H9 (cell line): ENCODE data around the gene RAP1GDS1. TPM values are rescaled to one million over a fixed set of nuclear protein-coding genes. Genes with fewer than 3 reads are reported as not detected.

Experiments
- DNase-seq: peaks from one replicate; pipeline ENCODE4 v3.0.0-alpha.2; 2017
- H2AFZ ChIP-seq: one replicate; pipeline ENCODE4 v1.6.1; 2013; ENCODE audit warnings: mild to moderate bottlenecking, low read length, control low read depth, moderate library complexity
- H2AK5ac ChIP-seq: 2 replicates; pipeline ENCODE4 v1.6.1; 2013; ENCODE audit warnings: low read length, control low read depth, mixed read lengths; ENCODE audit not compliant: insufficient read length
- H2BK120ac ChIP-seq: one replicate; pipeline ENCODE4 v1.6.1; 2013; ENCODE audit warnings: low read depth, mild to moderate bottlenecking, low read length, control low read depth, inconsistent platforms; ENCODE audit not compliant: poor library complexity, severe bottlenecking
- H2BK12ac ChIP-seq: 2 replicates; pipeline ENCODE4 v1.6.1; 2013; ENCODE audit warnings: low read length, control low read depth, mixed read lengths, low read depth; ENCODE audit not compliant: insufficient read length
- H2BK15ac ChIP-seq: 2 replicates; pipeline ENCODE4 v1.6.1; 2013; ENCODE audit warnings: low read depth, low read length, control low read depth
- H2BK20ac ChIP-seq: one replicate; pipeline ENCODE4 v1.6.1; 2013; ENCODE audit warnings: low read depth, mild to moderate bottlenecking, low read length, control low read depth, inconsistent platforms; ENCODE audit not compliant: poor library complexity, severe bottlenecking
- H2BK5ac ChIP-seq: 2 replicates; pipeline ENCODE4 v1.6.1; 2013; ENCODE audit warnings: low read length, control low read depth, mixed read lengths; ENCODE audit not compliant: insufficient read length
- H3K14ac ChIP-seq: 2 replicates; pipeline ENCODE4 v1.6.1; 2013; ENCODE audit warnings: low read length, control low read depth; ENCODE audit not compliant: insufficient read depth
- H3K18ac ChIP-seq: 2 replicates; pipeline ENCODE4 v1.6.1; 2013; ENCODE audit warnings: low read depth, mild to moderate bottlenecking, mixed read lengths, low read length, control low read depth; ENCODE audit not compliant: insufficient read length
- H3K23ac ChIP-seq: 2 replicates; pipeline ENCODE4 v1.6.1; 2013; ENCODE audit warnings: low read length, control low read depth, mixed read lengths, low read depth; ENCODE audit not compliant: insufficient read length
- H3K23me2 ChIP-seq: 2 replicates; pipeline ENCODE4 v1.6.1; 2013; ENCODE audit warnings: low read depth, mild to moderate bottlenecking, mixed read lengths, low read length, control low read depth; ENCODE audit not compliant: insufficient read length, poor library complexity, severe bottlenecking
- H3K27ac ChIP-seq: 2 replicates; pipeline ENCODE4 v1.5.1; 2013; ENCODE audit warnings: low read length, control low read depth, mixed read lengths, low read depth; ENCODE audit not compliant: insufficient read length
- H3K27me3 ChIP-seq: 2 replicates; pipeline ENCODE4 v1.6.1; 2013; ENCODE audit warnings: low read length, control low read depth, inconsistent platforms; ENCODE audit not compliant: insufficient read depth
- H3K4ac ChIP-seq: 2 replicates; pipeline ENCODE4 v1.6.1; 2013; ENCODE audit warnings: low read depth, mild to moderate bottlenecking, control low read depth, inconsistent platforms, low read length, moderate library complexity
- H3K4me1 ChIP-seq: 2 replicates; pipeline ENCODE4 v1.6.1; 2013; ENCODE audit warnings: low read length, control low read depth, inconsistent platforms; ENCODE audit not compliant: insufficient read depth
- H3K4me2 ChIP-seq: 2 replicates; pipeline ENCODE4 v1.6.1; 2013; ENCODE audit warnings: low read length, control low read depth, mixed read lengths; ENCODE audit not compliant: insufficient read length, insufficient read depth
- H3K56ac ChIP-seq: 2 replicates; pipeline ENCODE4 v1.6.1; 2013; ENCODE audit warnings: low read depth, mild to moderate bottlenecking, mixed read lengths, low read length, control low read depth; ENCODE audit not compliant: insufficient read length
- H3K79me1 ChIP-seq: 2 replicates; pipeline ENCODE4 v1.6.1; 2013; ENCODE audit warnings: low read depth, mild to moderate bottlenecking, moderate library complexity, low read length, control low read depth, inconsistent platforms; ENCODE audit not compliant: insufficient read depth, poor library complexity, severe bottlenecking
- H3K79me2 ChIP-seq: 2 replicates; pipeline ENCODE4 v1.6.1; 2013; ENCODE audit warnings: low read length, control low read depth, inconsistent platforms; ENCODE audit not compliant: insufficient read depth
- H3K9ac ChIP-seq: 2 replicates; pipeline ENCODE4 v1.6.1; 2013; ENCODE audit warnings: low read length, control low read depth, mixed read lengths; ENCODE audit not compliant: insufficient read length; ENCODE audit errors: extremely low read depth
- H3K9me3 ChIP-seq: one replicate; pipeline ENCODE4 v1.6.1; 2013; ENCODE audit warnings: low read depth, low read length, inconsistent platforms; ENCODE audit not compliant: control insufficient read depth
- H3T11ph ChIP-seq: one replicate; pipeline ENCODE4 v1.6.1; 2013; ENCODE audit warnings: mild to moderate bottlenecking, low read length, control low read depth, inconsistent platforms
- H4K20me1 ChIP-seq: one replicate; pipeline ENCODE4 v1.6.1; 2013; ENCODE audit not compliant: control insufficient read depth, insufficient read length, insufficient read depth
- H4K5ac ChIP-seq: 2 replicates; pipeline ENCODE4 v1.6.1; 2013; ENCODE audit warnings: low read depth, mild to moderate bottlenecking, mixed read lengths, low read length, control low read depth; ENCODE audit not compliant: insufficient read length
- H4K8ac ChIP-seq: replicated peaks from 2 replicates; pipeline ENCODE4 v1.6.1; 2013; ENCODE audit warnings: low read length, control low read depth, mixed read lengths, low read depth; ENCODE audit not compliant: insufficient read length
- H4K91ac ChIP-seq: 2 replicates; pipeline ENCODE4 v1.6.1; 2013; ENCODE audit warnings: low read depth, mild to moderate bottlenecking, moderate library complexity, mixed read lengths, low read length, control low read depth; ENCODE audit not compliant: insufficient read length
- H3K27ac Mint-ChIP-seq, 3 experiments: 2 replicates in 2 of 3; 3 replicates in 1 of 3; pipeline ENCODE4 v1.8.0; 2020 to 2021; ENCODE audit warnings: mixed read lengths in 3 of 3, mild to moderate bottlenecking in 1 of 3, moderate library complexity in 1 of 3
- H3K27me3 Mint-ChIP-seq: 2 replicates; pipeline ENCODE4 v1.8.0; 2021; ENCODE audit warnings: low read depth, mild to moderate bottlenecking, moderate library complexity, mixed read lengths
- H3K36me3 Mint-ChIP-seq, 3 experiments: 2 replicates in 2 of 3; 3 replicates in 1 of 3; pipeline ENCODE4 v1.8.0; 2020 to 2021; ENCODE audit warnings: low read depth in 3 of 3, mixed read lengths in 3 of 3; ENCODE audit not compliant: insufficient read depth in 1 of 3
- H3K4me1 Mint-ChIP-seq, 2 experiments: 2 replicates each; pipeline ENCODE4 v1.8.0; 2020; ENCODE audit warnings: mixed read lengths in 2 of 2
- H3K4me3 Mint-ChIP-seq, 2 experiments: 2 replicates in 1 of 2; 3 replicates in 1 of 2; pipeline ENCODE4 v1.8.0; 2020 to 2021; ENCODE audit warnings: mild to moderate bottlenecking in 2 of 2, mixed read lengths in 2 of 2, moderate library complexity in 1 of 2
- H3K9me3 Mint-ChIP-seq, 2 experiments: 2 replicates in 1 of 2; 3 replicates in 1 of 2; pipeline ENCODE4 v1.8.0; 2020; ENCODE audit warnings: mild to moderate bottlenecking in 2 of 2, mixed read lengths in 2 of 2, moderate library complexity in 1 of 2
- CTCF ChIP-seq: fragments of 200-600 bp; sonication (generic); conservative IDR thresholded peaks from 3 replicates; pipeline ENCODE4 v1.8.0; 2021; ENCODE audit warnings: antibody characterized with exemption, mild to moderate bottlenecking
- WGBS: extraction: QIAGEN DNeasy Blood & Tissue Kit; methylation state at CpG from one replicate; pipeline ENCODE4 v1.1.7; 2013; ENCODE audit warnings: missing lambda C conversion rate, low lambda C conversion rate, mixed read lengths; ENCODE audit not compliant: insufficient read length; ENCODE audit errors: extremely low coverage; 5-methylcytosine and 5-hydroxymethylcytosine counted together
- total RNA-seq: library from RNA; stranded (reverse); gene quantifications from 2 replicates; pipeline ENCODE4 v1.2.1, GENCODE V29; 2021

The RAP1GDS1 gene
- total RNA-seq, 1 experiment from 2014 or later: 25.2 TPM

- H3K36me3 Mint-ChIP-seq: peaks cover 14 to 18% (median 14%) of the 10 kb centered on the region in 3 experiments
- no peak overlapping the region for H3K56ac ChIP-seq
- H3K4me2 ChIP-seq: no peak overlapping the region
- WGBS: no CpG with 5 or more reads among the region's 2 CpGs
- no peak overlapping the region for H3K4ac ChIP-seq
- H3K9me3 Mint-ChIP-seq: peaks cover 7 to 12% of the 10 kb centered on the region in 2 experiments; a peak in 4 of 5 replicates
- no peaks in the 10 kb centered on the region for H4K20me1 ChIP-seq
- no peak overlapping the region for H4K5ac ChIP-seq
- no peak overlapping the region for H3T11ph ChIP-seq
- no peak overlapping the region for H2BK15ac ChIP-seq
- H2BK12ac ChIP-seq: no peak overlapping the region
- no peak overlapping the region for H2BK20ac ChIP-seq
- no peaks in the 10 kb centered on the region for H3K4me1 ChIP-seq
- no peak for TF ChIP-seq CTCF
- no peak overlapping the region for H4K91ac ChIP-seq
- no peaks in the 10 kb centered on the region for H3K9me3 ChIP-seq
- no peak overlapping the region for H3K18ac ChIP-seq
- H3K27ac ChIP-seq: no peak overlapping the region
- peaks cover 5 to 7% of the 10 kb centered on the region in 2 experiments for H3K4me1 Mint-ChIP-seq
- H3K23me2 ChIP-seq: no peaks in the 10 kb centered on the region
- H3K27me3 Mint-ChIP-seq: no peaks in the 10 kb centered on the region
- H3K79me2 ChIP-seq: no peaks in the 10 kb centered on the region
- H2AFZ ChIP-seq: no peak overlapping the region
- no peak overlapping the region for H3K23ac ChIP-seq
- H3K9ac ChIP-seq: no peak overlapping the region
- H2AK5ac ChIP-seq: no peak overlapping the region
- no peak for DNase-seq
- no peak overlapping the region for H3K4me3 Mint-ChIP-seq
- no peak overlapping the region for H4K8ac ChIP-seq
- no peaks in the 10 kb centered on the region for H3K27me3 ChIP-seq
- no peak overlapping the region for H2BK120ac ChIP-seq
- no peak overlapping the region for H2BK5ac ChIP-seq
- no peaks in the 10 kb centered on the region for H3K79me1 ChIP-seq
- no peak overlapping the region for H3K14ac ChIP-seq
- H3K27ac Mint-ChIP-seq: no peak overlapping the region
Observed at GRCh38 chr4:98318521-98318920, 57.3 kb downstream of the RAP1GDS1 start.
